Measurements from ENCODE around the gene SP100.
A peak's percentile ranks its signal among the peaks of the same experiment; 100 is the strongest.

- TF ChIP-seq, protein P1, sequence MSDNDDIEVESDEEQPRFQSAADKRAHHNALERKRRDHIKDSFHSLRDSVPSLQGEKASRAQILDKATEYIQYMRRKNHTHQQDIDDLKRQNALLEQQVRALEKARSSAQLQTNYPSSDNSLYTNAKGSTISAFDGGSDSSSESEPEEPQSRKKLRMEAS (IDR thresholded peaks at IDR 0.05) = no peak
- TF ChIP-seq BCL11A (IDR thresholded peaks at IDR 0.05; ENCODE audit: low read depth in 2 of 2, low read length in 2 of 2) (no peak), POLR2AphosphoS5 (IDR thresholded peaks at IDR 0.05; ENCODE audit: low read depth, low read length) (no peak), TAF1 (IDR thresholded peaks at IDR 0.05; ENCODE audit: low read depth, low read length) (no peak), BACH1 (IDR thresholded peaks at IDR 0.05; ENCODE audit: low read length) (0 out of 2 replicates have a peak, but pooled peaks have one; percentile 15), POLR2A (IDR thresholded peaks at IDR 0.05; ENCODE audit: control extremely low read depth in 1 of 2, low read depth in 2 of 2, low read length in 2 of 2) (no peak), EZH2 (IDR thresholded peaks at IDR 0.05; ENCODE audit: low read depth, low read length, severe bottlenecking) (no peak), USF2 (IDR thresholded peaks at IDR 0.05; ENCODE audit: low read length) (no peak), EP300 (IDR thresholded peaks at IDR 0.05; ENCODE audit: borderline replicate concordance in 1 of 2, low read depth in 2 of 2, low read length in 2 of 2) (no peak)
- TF ChIP-seq, protein P2, sequence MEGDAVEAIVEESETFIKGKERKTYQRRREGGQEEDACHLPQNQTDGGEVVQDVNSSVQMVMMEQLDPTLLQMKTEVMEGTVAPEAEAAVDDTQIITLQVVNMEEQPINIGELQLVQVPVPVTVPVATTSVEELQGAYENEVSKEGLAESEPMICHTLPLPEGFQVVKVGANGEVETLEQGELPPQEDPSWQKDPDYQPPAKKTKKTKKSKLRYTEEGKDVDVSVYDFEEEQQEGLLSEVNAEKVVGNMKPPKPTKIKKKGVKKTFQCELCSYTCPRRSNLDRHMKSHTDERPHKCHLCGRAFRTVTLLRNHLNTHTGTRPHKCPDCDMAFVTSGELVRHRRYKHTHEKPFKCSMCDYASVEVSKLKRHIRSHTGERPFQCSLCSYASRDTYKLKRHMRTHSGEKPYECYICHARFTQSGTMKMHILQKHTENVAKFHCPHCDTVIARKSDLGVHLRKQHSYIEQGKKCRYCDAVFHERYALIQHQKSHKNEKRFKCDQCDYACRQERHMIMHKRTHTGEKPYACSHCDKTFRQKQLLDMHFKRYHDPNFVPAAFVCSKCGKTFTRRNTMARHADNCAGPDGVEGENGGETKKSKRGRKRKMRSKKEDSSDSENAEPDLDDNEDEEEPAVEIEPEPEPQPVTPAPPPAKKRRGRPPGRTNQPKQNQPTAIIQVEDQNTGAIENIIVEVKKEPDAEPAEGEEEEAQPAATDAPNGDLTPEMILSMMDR (IDR thresholded peaks at IDR 0.05; ENCODE audit: control extremely low read depth in 1 of 3, insufficient read depth in 1 of 3, low read depth in 1 of 3, low read length in 3 of 3) = no peak
Observed at GRCh38 chr2:230382108-230382507, 33.9 kb upstream of the SP100 start.
